ENCODE results near the gene NDUFAF2. TPM values are rescaled to one million over a fixed set of nuclear protein-coding genes. Genes with fewer than 3 reads are reported as not detected.

NDUFAF2 gene
- total and polyA plus RNA-seq, 2 of the 13 experiments (the other 11 are each of a cell fraction or from before 2014, with no cell fraction given): 34.0 to 78.4 TPM

GRCh38 chr5:61162010-61162831 is 217.2 kb downstream of the NDUFAF2 start, which contains the start of gene SMIM15 (continued):
- TF ChIP-seq DNMT3B (CRISPR knock-in tag; conservative IDR thresholded peaks at IDR 0.05) (no peak; the same call in 1 of the 2 replicates), STAT5B (CRISPR knock-in tag; IDR thresholded peaks at IDR 0.05) (no peak), NFE2L1 (CRISPR knock-in tag; IDR thresholded peaks at IDR 0.05; ENCODE audit: borderline replicate concordance) (no peak), ZFP41 (CRISPR knock-in tag; IDR thresholded peaks at IDR 0.05; ENCODE audit: borderline replicate concordance) (peak; percentile 61; the same call in 1 of the 2 replicates), HMG20A (CRISPR knock-in tag; IDR thresholded peaks at IDR 0.05; ENCODE audit: borderline replicate concordance) (no peak), KAT2B (IDR thresholded peaks at IDR 0.05; ENCODE audit: borderline replicate concordance, low read depth, low read length) (no peak), EHMT2 (IDR thresholded peaks at IDR 0.05; ENCODE audit: borderline replicate concordance, low read depth, low read length) (peak; percentile 54; the same call in 1 of the 2 replicates), POLR2G (IDR thresholded peaks at IDR 0.05; ENCODE audit: low read depth, low read length) (peak; percentile 96), RFX3 (CRISPR knock-in tag; IDR thresholded peaks at IDR 0.05) (no peak; the same call in 1 of the 2 replicates), ZNF883 (CRISPR knock-in tag; IDR thresholded peaks at IDR 0.05; ENCODE audit: not compliant biosample characterization) (peak; percentile 87), ZNF598 (CRISPR knock-in tag; IDR thresholded peaks at IDR 0.05; ENCODE audit: borderline replicate concordance) (peak; percentile 91; the same call in 1 of the 2 replicates), ZNF407 (CRISPR knock-in tag; IDR thresholded peaks at IDR 0.05; ENCODE audit: not compliant biosample characterization) (peak; percentile 26), PLSCR1 (CRISPR knock-in tag; IDR thresholded peaks at IDR 0.05; ENCODE audit: borderline replicate concordance) (no peak; the same call in 1 of the 2 replicates), ZNF367 (CRISPR knock-in tag; IDR thresholded peaks at IDR 0.05; ENCODE audit: borderline replicate concordance) (peak; percentile 43; the same call in 1 of the 2 replicates), ARID5B (CRISPR knock-in tag; IDR thresholded peaks at IDR 0.05) (peak; percentile 18; the same call in 1 of the 2 replicates)
